ENCODE measurements around the gene KIAA1210. TPM values are rescaled to one million over a fixed set of nuclear protein-coding genes. Genes with fewer than 3 reads are reported as not detected.
A peak's percentile ranks its signal among the peaks of the same experiment; 100 is the strongest.
"Not testable (repeated sequence)": the region's sequence is repeated elsewhere in the genome, so short reads cannot be mapped to it uniquely, and the experiment has no call there.

KIAA1210 gene
- total RNA-seq, 1 donor from 2014 or later, result not detected

DNA sequence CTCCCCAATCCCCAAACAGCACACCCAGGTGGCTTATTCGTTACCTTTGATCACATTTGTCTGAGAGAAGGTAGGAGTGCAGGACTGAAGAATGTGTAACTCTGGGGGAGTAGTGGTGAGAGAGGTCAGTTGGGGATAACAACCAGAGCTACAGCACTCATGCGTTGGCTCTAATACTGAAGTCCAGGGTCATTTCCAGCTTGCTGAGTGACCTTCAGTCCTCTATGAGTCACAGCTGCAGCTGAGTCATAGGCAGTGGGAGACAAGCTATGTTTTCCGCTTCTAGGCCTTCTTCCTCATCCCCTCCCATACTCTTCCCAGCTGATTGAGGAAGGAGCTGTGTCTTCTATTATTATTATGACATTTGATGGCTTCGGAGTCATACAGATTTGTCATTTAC is 86.4 kb downstream of the KIAA1210 start:
- DNase-seq (ENCODE audit: extremely low read depth, low read depth, low spot score), result peak; percentile 50

DNA sequence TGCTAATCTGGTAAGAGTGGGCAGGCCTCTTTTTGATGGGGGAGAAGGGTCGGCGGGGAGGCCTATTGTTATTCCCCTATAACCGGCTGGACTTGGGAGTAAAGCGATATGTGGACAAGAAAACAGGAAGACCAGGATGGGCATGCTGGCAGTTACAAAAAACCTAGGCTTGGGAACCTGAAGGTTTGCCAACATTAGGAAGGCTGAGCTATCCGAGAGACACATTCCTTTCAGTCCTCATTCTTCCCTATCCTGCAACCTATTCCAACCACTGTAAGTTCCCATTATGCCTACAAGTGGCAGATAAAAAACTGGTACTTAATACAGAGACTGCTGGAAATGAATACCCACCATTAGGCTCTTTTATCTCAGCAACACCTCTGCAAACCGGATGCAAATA is 87.2 kb downstream of the KIAA1210 start:
- no peak for DNase-seq (ENCODE audit: extremely low read depth, low read depth, low spot score)

- no peak for DNase-seq (ENCODE audit: extremely low read depth, low read depth, low spot score)
Measured at GRCh38 chrX:119036107-119037029, 91.2 kb downstream of the KIAA1210 start.

DNA sequence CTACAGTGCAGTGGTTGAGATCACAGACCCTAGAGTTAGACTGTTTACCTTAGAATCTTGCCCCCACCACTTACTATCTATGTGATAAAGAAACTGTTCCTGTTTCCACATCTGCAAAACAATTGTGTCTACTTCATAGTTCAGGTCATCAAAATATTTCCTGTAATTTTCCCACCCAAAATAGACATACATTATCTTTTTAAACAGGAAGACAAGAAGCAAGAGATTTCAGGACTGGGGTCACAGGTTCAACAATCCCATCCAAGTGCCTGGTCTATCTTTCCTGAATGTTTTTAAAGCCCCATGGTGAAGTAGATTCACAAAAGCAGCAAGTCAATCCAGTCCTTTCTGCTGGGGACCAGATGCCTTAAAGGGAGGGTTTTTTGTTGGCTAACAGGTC is 96.6 kb downstream of the KIAA1210 start:
- no peak for DNase-seq (ENCODE audit: extremely low read depth, low read depth, low spot score)

GRCh38 chrX:119029656-119030055 is 98.0 kb downstream of the KIAA1210 start:
- not testable (repeated sequence) for DNase-seq (ENCODE audit: extremely low read depth, low read depth, low spot score)

DNA sequence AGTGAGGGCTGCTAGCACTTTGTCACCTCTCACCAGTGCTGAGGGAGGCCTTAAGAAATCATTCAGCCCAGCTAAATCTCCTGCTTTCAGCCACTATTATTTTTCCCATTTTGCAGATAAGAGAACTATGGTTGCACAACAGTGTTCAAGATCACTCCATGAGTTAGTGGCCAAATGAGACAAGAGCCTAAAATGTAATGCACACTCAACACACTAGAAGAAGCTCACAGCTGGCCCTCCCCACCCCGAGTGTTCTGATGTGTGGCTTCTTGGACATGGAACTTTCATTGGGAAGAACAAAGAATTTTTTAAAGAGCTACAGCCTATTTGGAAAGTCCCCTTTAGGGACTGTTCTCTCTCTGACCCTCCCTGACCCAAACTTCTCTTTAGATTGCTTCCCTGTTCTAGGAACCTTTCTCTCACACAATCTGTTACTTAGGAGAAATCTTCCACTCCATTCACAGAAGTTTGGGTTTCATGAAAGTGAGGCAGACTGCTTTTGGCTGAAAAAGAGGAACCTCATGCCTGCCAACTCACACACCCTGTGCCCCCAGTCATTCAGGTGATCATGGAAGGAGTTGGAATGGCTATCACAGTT is 98.8 kb downstream of the KIAA1210 start:
- DNase-seq (ENCODE audit: extremely low read depth, low read depth, low spot score), result no peak

Other genes starting within 250 kb of the KIAA1210 start
- gene LONRF3, start 153.2 kb downstream of the KIAA1210 start, total RNA-seq, result 3.4 and 5.2 TPM in 2 replicates
- gene CT47C1, start 54.8 kb downstream of the KIAA1210 start, total RNA-seq, result not detected in 2 replicates
- gene PGRMC1, start 108.5 kb upstream of the KIAA1210 start, total RNA-seq, result 56.4 and 57.1 TPM in 2 replicates